Measurements from ENCODE around the gene MRPL20.

Gene MRPL20

GRCh38 chr1:1395166-1395565 lies 11.9 kb downstream of the MRPL20 start:
- Histone ChIP-seq H3K4ac (ENCODE audit: low read depth, low read length) (no peak overlapping the region), H3K9me3 (ENCODE audit: insufficient read depth, low read depth, low read length) (no peaks in the 10 kb centered on the region), H2AFZ (ENCODE audit: insufficient read depth, low read length, poor library complexity) (no peak overlapping the region), H3K79me2 (ENCODE audit: control insufficient read depth, insufficient read depth, low read length, poor library complexity) (peaks cover 19% of the 10 kb centered on the region), H3K4me1 (ENCODE audit: control insufficient read depth in 1 of 2, insufficient read depth in 2 of 2, low read length in 2 of 2) (peaks cover 7 to 10% of the 10 kb centered on the region in 2 experiments), H2BK5ac (ENCODE audit: low read depth, low read length, poor library complexity) (no peak overlapping the region), H3K23ac (ENCODE audit: low read length) (no peak overlapping the region), H3K4me2 (ENCODE audit: low read length) (no peak overlapping the region), H3K9ac (ENCODE audit: low read length) (no peak overlapping the region), H3K27me3 (ENCODE audit: insufficient read depth, low read length) (no peaks in the 10 kb centered on the region), H3K79me1 (ENCODE audit: low read length) (peaks cover 12% of the 10 kb centered on the region), H4K91ac (ENCODE audit: low read depth, low read length) (no peak overlapping the region), H3K27ac (ENCODE audit: low read depth, low read length) (no peak overlapping the region), H3K36me3 (ENCODE audit: control insufficient read depth in 1 of 2, insufficient read depth in 2 of 2, low read length in 2 of 2) (peaks cover 58 to 63% of the 10 kb centered on the region in 2 experiments), H2BK12ac (ENCODE audit: low read length) (no peak overlapping the region), H4K8ac (ENCODE audit: low read depth, low read length) (no peak overlapping the region), H3K18ac (ENCODE audit: low read length) (no peak overlapping the region), H3K4me3 (ENCODE audit: low read depth, low read length) (no peak overlapping the region), H2AK5ac (ENCODE audit: low read length) (no peak overlapping the region), H2BK120ac (ENCODE audit: insufficient read depth, low read length, poor library complexity) (no peak overlapping the region), H4K12ac (ENCODE audit: low read depth, low read length) (no peak overlapping the region), H3K14ac (ENCODE audit: low read length) (no peak overlapping the region)
- no peak for DNase-seq
- WGBS (ENCODE audit: extremely low coverage, insufficient coverage, insufficient read length) = no CpG with 5 or more reads among the region's 11 CpGs

- H3K23ac ChIP-seq (ENCODE audit: low read length) = no peak overlapping the region
- no CpG with 5 or more reads among the region's 7 CpGs for WGBS (ENCODE audit: extremely low coverage, insufficient coverage, insufficient read length)
Observed at GRCh38 chr1:1394116-1394515, 13.0 kb downstream of the MRPL20 start.

GRCh38 chr1:1393428-1393827 lies 13.7 kb downstream of the MRPL20 start:
- no peak overlapping the region for H2BK12ac ChIP-seq (ENCODE audit: low read length)
- H3K4me2 ChIP-seq (ENCODE audit: low read length) = no peak overlapping the region
- H4K8ac ChIP-seq (ENCODE audit: low read depth, low read length) = no peak overlapping the region
- H3K79me2 ChIP-seq (ENCODE audit: control insufficient read depth, insufficient read depth, low read length, poor library complexity) = peaks cover 5% of the 10 kb centered on the region
- peaks cover 7 to 8% of the 10 kb centered on the region in 2 experiments for H3K4me1 ChIP-seq (ENCODE audit: control insufficient read depth in 1 of 2, insufficient read depth in 2 of 2, low read length in 2 of 2)
- WGBS (ENCODE audit: extremely low coverage, insufficient coverage, insufficient read length) = no CpG with 5 or more reads among the region's 11 CpGs
- H3K4ac ChIP-seq (ENCODE audit: low read depth, low read length) = no peak overlapping the region
- H3K14ac ChIP-seq (ENCODE audit: low read length) = no peak overlapping the region
- no peak overlapping the region for H2BK120ac ChIP-seq (ENCODE audit: insufficient read depth, low read length, poor library complexity)
- no peak overlapping the region for H3K27ac ChIP-seq (ENCODE audit: low read depth, low read length)
- no peaks in the 10 kb centered on the region for H3K27me3 ChIP-seq (ENCODE audit: insufficient read depth, low read length)
- H3K4me3 ChIP-seq (ENCODE audit: low read depth, low read length) = no peak overlapping the region
- no peak overlapping the region for H3K18ac ChIP-seq (ENCODE audit: low read length)
- H3K36me3 ChIP-seq (ENCODE audit: control insufficient read depth in 1 of 2, insufficient read depth in 2 of 2, low read length in 2 of 2) = peaks cover 73 to 79% of the 10 kb centered on the region in 2 experiments
- no peak overlapping the region for H2AFZ ChIP-seq (ENCODE audit: insufficient read depth, low read length, poor library complexity)
- H3K79me1 ChIP-seq (ENCODE audit: low read length) = peaks cover 1% of the 10 kb centered on the region
- H3K9me3 ChIP-seq (ENCODE audit: insufficient read depth, low read depth, low read length) = no peaks in the 10 kb centered on the region
- H4K12ac ChIP-seq (ENCODE audit: low read depth, low read length) = no peak overlapping the region
- H2AK5ac ChIP-seq (ENCODE audit: low read length) = no peak overlapping the region
- H2BK5ac ChIP-seq (ENCODE audit: low read depth, low read length, poor library complexity) = no peak overlapping the region
- no peak overlapping the region for H3K9ac ChIP-seq (ENCODE audit: low read length)
- H4K91ac ChIP-seq (ENCODE audit: low read depth, low read length) = no peak overlapping the region
- no peak for DNase-seq
- H3K23ac ChIP-seq (ENCODE audit: low read length) = no peak overlapping the region

More at GRCh38 chr1:1394116-1394515, 13.0 kb downstream of the MRPL20 start:
- Histone ChIP-seq H2BK12ac (ENCODE audit: low read length) (no peak overlapping the region), H4K91ac (ENCODE audit: low read depth, low read length) (no peak overlapping the region), H4K8ac (ENCODE audit: low read depth, low read length) (no peak overlapping the region), H2BK120ac (ENCODE audit: insufficient read depth, low read length, poor library complexity) (no peak overlapping the region), H3K4me2 (ENCODE audit: low read length) (no peak overlapping the region), H2BK5ac (ENCODE audit: low read depth, low read length, poor library complexity) (no peak overlapping the region), H2AFZ (ENCODE audit: insufficient read depth, low read length, poor library complexity) (no peak overlapping the region), H3K4me1 (ENCODE audit: control insufficient read depth in 1 of 2, insufficient read depth in 2 of 2, low read length in 2 of 2) (peaks cover 7 to 8% of the 10 kb centered on the region in 2 experiments), H4K12ac (ENCODE audit: low read depth, low read length) (no peak overlapping the region), H3K9me3 (ENCODE audit: insufficient read depth, low read depth, low read length) (no peaks in the 10 kb centered on the region), H3K4ac (ENCODE audit: low read depth, low read length) (no peak overlapping the region), H3K27me3 (ENCODE audit: insufficient read depth, low read length) (no peaks in the 10 kb centered on the region), H3K79me1 (ENCODE audit: low read length) (peaks cover 5% of the 10 kb centered on the region), H2AK5ac (ENCODE audit: low read length) (no peak overlapping the region), H3K36me3 (ENCODE audit: control insufficient read depth in 1 of 2, insufficient read depth in 2 of 2, low read length in 2 of 2) (peaks cover 68 to 73% of the 10 kb centered on the region in 2 experiments), H3K79me2 (ENCODE audit: control insufficient read depth, insufficient read depth, low read length, poor library complexity) (peaks cover 12% of the 10 kb centered on the region), H3K9ac (ENCODE audit: low read length) (no peak overlapping the region), H3K18ac (ENCODE audit: low read length) (no peak overlapping the region), H3K14ac (ENCODE audit: low read length) (no peak overlapping the region), H3K4me3 (ENCODE audit: low read depth, low read length) (no peak overlapping the region), H3K27ac (ENCODE audit: low read depth, low read length) (no peak overlapping the region)
- DNase-seq = no peak

DNA sequence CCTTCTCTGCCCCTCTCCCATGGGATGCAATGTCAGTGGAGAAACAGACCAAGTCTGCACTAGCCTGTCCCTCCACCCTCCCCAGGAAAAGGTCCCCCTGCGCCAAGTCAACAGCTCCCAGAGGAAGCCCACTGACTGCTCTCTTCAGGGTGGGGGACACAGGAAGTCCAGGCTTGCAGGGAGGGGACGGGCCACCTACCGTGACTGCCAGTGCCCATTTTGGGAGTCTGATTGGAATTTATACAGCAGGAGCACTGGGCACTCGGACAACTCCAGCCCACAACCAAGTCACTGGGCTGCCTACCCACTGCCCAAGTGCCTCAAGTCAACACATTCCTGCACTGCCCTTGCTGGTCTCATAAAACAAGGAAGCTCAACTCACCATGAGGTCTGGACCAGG lies 14.1 kb downstream of the MRPL20 start:
- H3K4me2 ChIP-seq (ENCODE audit: low read length) = no peak overlapping the region
- no peak overlapping the region for H4K12ac ChIP-seq (ENCODE audit: low read depth, low read length)
- H2BK120ac ChIP-seq (ENCODE audit: insufficient read depth, low read length, poor library complexity) = no peak overlapping the region
- no peak overlapping the region for H3K14ac ChIP-seq (ENCODE audit: low read length)
- peaks cover 75 to 82% of the 10 kb centered on the region in 2 experiments for H3K36me3 ChIP-seq (ENCODE audit: control insufficient read depth in 1 of 2, insufficient read depth in 2 of 2, low read length in 2 of 2)
- H2BK5ac ChIP-seq (ENCODE audit: low read depth, low read length, poor library complexity) = no peak overlapping the region
- no peak overlapping the region for H3K4ac ChIP-seq (ENCODE audit: low read depth, low read length)
- H2AK5ac ChIP-seq (ENCODE audit: low read length) = no peak overlapping the region
- peaks cover under 1% of the 10 kb centered on the region for H3K79me2 ChIP-seq (ENCODE audit: control insufficient read depth, insufficient read depth, low read length, poor library complexity)
- DNase-seq = no peak
- no peaks in the 10 kb centered on the region for H3K27me3 ChIP-seq (ENCODE audit: insufficient read depth, low read length)
- H3K27ac ChIP-seq (ENCODE audit: low read depth, low read length) = no peak overlapping the region
- no CpG with 5 or more reads among the region's 4 CpGs for WGBS (ENCODE audit: extremely low coverage, insufficient coverage, insufficient read length)
- peaks cover 3 to 4% of the 10 kb centered on the region in 2 experiments for H3K4me1 ChIP-seq (ENCODE audit: control insufficient read depth in 1 of 2, insufficient read depth in 2 of 2, low read length in 2 of 2)
- no peak overlapping the region for H4K91ac ChIP-seq (ENCODE audit: low read depth, low read length)
- H3K79me1 ChIP-seq (ENCODE audit: low read length) = no peaks in the 10 kb centered on the region
- no peak overlapping the region for H2AFZ ChIP-seq (ENCODE audit: insufficient read depth, low read length, poor library complexity)
- H3K9me3 ChIP-seq (ENCODE audit: insufficient read depth, low read depth, low read length) = no peaks in the 10 kb centered on the region
- H3K9ac ChIP-seq (ENCODE audit: low read length) = no peak overlapping the region
- H3K4me3 ChIP-seq (ENCODE audit: low read depth, low read length) = no peak overlapping the region
- H3K23ac ChIP-seq (ENCODE audit: low read length) = no peak overlapping the region
- no peak overlapping the region for H2BK12ac ChIP-seq (ENCODE audit: low read length)
- no peak overlapping the region for H3K18ac ChIP-seq (ENCODE audit: low read length)
- no peak overlapping the region for H4K8ac ChIP-seq (ENCODE audit: low read depth, low read length)

All from trophoblast cell (in vitro differentiated cells and primary cell).